H1 (cell line): ENCODE data around the gene ARID1B. TPM values are rescaled to one million over a fixed set of nuclear protein-coding genes. Genes with fewer than 3 reads are reported as not detected.

Experiments used
- CBX5 ChIP-seq: fragments of 300-800, 300-1000 bp; sonication (generic); IDR thresholded peaks from 2 replicates; pipeline ENCODE4 v1.7.1; 2016; ENCODE audit warnings: antibody characterized with exemption, low read length, low read depth
- HDAC2 ChIP-seq, 2 experiments: fragments of 300-600 bp in 1 of 2; sonication (generic) in 1 of 2; IDR thresholded peaks; 2 replicates each; pipeline ENCODE4 v1.6.1; 2011 to 2012; ENCODE audit warnings: low read depth in 2 of 2, low read length in 2 of 2, mild to moderate bottlenecking in 2 of 2, moderate library complexity in 2 of 2, borderline replicate concordance in 1 of 2, inconsistent platforms in 1 of 2
- HDAC6 ChIP-seq: IDR thresholded peaks from one replicate; pipeline ENCODE4 v1.7.1; 2012; ENCODE audit warnings: low read depth, mild to moderate bottlenecking, inconsistent platforms, low read length, moderate library complexity
- NANOG ChIP-seq: IDR thresholded peaks from 2 replicates; pipeline ENCODE4 v1.6.1; 2011; ENCODE audit warnings: low read length, low read depth, mild to moderate bottlenecking, inconsistent platforms; ENCODE audit not compliant: insufficient read depth, poor library complexity, severe bottlenecking
- RFX5 ChIP-seq: IDR thresholded peaks from 2 replicates; pipeline ENCODE4 v1.6.1; 2011; ENCODE audit warnings: low read depth, low read length, improper control_type of control experiment, borderline replicate concordance
- SIN3A ChIP-seq, 2 experiments: IDR thresholded peaks in 1 of 2; conservative IDR thresholded peaks in 1 of 2; 2 replicates each; pipeline ENCODE4 v1.6.1; 2011 to 2012; ENCODE audit warnings: low read length in 2 of 2, improper control_type of control experiment in 1 of 2, low read depth in 1 of 2, mild to moderate bottlenecking in 1 of 2
- SRF ChIP-seq: IDR thresholded peaks from 2 replicates; pipeline ENCODE4 v1.6.1; 2011; ENCODE audit warnings: mild to moderate bottlenecking, low read depth, low read length, moderate library complexity
- SUZ12 ChIP-seq: fragments of 200-600 bp; sonication (generic); IDR thresholded peaks from 2 replicates; pipeline ENCODE4 v1.6.1; 2012; ENCODE audit warnings: mild to moderate bottlenecking, inconsistent platforms, low read length, moderate library complexity, mixed read lengths
- ZNF274 ChIP-seq: IDR thresholded peaks from 2 replicates; pipeline ENCODE4 v1.7.0; 2012; ENCODE audit warnings: low read length, borderline replicate concordance; ENCODE audit errors: extremely low read depth
- polyA plus RNA-seq, 7 experiments: library from polyadenylated mRNA; depleted of rRNA in 3 of 7; stranded (reverse) in 5 of 7; unstranded in 2 of 7; fragments of >200 nt in 5 of 7; fragments of 200-250 nt in 2 of 7; gene quantifications; 1 replicate in 5 of 7; 2 replicates in 1 of 7; 4 replicates in 1 of 7; pipeline versions ENCODE4 v1.2.1 to v1.2.3, GENCODE V29; 2011 to 2013; ENCODE audit warnings: missing spikeins in 2 of 7, mixed read lengths in 2 of 7
- total RNA-seq: library from RNA; stranded (reverse); fragmentation: NEBNext Ultra II Directional; extraction: Animal tissue kit (Norgen Biotek cat#: 25700); gene quantifications from 2 replicates; pipeline ENCODE4 v1.2.1, GENCODE V29; 2021

ARID1B gene
- total and polyA plus RNA-seq, 2 of the 8 experiments (the other 6 are each of a cell fraction or from before 2014, with no cell fraction given): 24.3 to 70.3 TPM

GRCh38 chr6:157124485-157125254 is 347.5 kb downstream of the ARID1B start (continued):
- TF ChIP-seq SIN3A (conservative IDR thresholded peaks at IDR 0.05 in 1 of 2, IDR thresholded peaks at IDR 0.05 in 1 of 2; ENCODE audit: low read depth in 1 of 2, low read length in 2 of 2): no peak
- no peak for TF ChIP-seq RFX5
- TF ChIP-seq CBX5: no peak
- TF ChIP-seq HDAC2 (IDR thresholded peaks at IDR 0.05; ENCODE audit: borderline replicate concordance in 1 of 2, low read depth in 2 of 2, low read length in 2 of 2): no peak
- TF ChIP-seq ZNF274: no peak
- no peak for TF ChIP-seq NANOG
- no peak for TF ChIP-seq HDAC6
- no peak for TF ChIP-seq SUZ12
- TF ChIP-seq SRF: no peak
